Ramos (cell line): ENCODE measurements around the gene IDNK.

Source experiments
- in situ Hi-C: fragments of 300-500 bp; cut with MboI; formaldehyde crosslinking; loops from one replicate; pipeline ENCODE4 v1.14.3; 2022; ENCODE audit warnings: low sequenced_read_pairs; ENCODE audit not compliant: unreplicated experiment

Gene IDNK

GRCh38 chr9:83680233-83680632 lies 57.3 kb downstream of the IDNK start:
- in situ Hi-C loops: no loop called here

- in situ Hi-C loops: no loop called here
Observed at GRCh38 chr9:83681490-83681889, 58.5 kb downstream of the IDNK start.

- in situ Hi-C loops: no loop called here
Observed at GRCh38 chr9:83688921-83689320, 66.0 kb downstream of the IDNK start.

- in situ Hi-C loops: no loop called here
Observed at GRCh38 chr9:83691492-83691891, 68.5 kb downstream of the IDNK start.
